ENCODE results near the gene GNAO1.

GNAO1 gene

DNA sequence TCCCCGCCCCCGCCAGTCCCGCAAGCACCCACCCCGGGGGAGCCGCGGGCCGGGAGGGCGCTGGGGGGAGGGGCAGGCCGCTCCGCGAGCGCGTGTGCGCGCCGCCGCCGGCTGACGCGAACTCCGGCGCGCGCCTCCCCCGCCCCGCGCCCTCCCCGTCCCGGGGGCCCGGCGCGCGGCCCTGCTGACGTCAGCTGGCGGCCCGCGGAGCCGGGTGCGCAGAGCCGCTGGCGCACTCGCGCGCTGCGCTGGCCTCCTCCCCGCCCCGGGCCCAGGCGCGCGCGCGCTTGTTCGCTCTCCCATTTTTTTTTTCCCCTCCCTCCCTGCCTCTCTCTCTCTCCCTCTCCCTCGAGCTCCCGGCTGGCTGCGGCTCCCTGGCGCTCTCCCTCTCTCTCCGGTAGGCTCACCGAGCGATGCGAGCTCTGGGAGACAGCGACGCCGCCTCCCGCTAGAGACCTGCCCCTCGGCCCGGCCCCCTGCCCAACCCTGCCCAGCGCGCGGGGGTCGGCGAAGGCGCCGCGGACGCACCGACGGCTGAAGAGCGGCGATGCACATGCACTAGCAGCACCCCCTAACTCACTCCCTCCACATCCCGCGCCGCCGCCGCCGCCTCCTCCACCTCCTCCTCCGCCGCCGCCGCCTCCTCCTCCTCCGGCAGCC lies at the start of gene GNAO1:
TSS of gene GNAO1 (plus strand) at position 334 of the 660 bp plus-strand sequence. CDS start 747 bp downstream, outside the sequence.
- no peaks in the 10 kb centered on the region for H3K36me3 ChIP-seq (ENCODE audit: control insufficient read depth in 2 of 2, insufficient read depth in 1 of 2, low read length in 2 of 2)
- no peaks in the 10 kb centered on the region for H3K4me1 ChIP-seq (ENCODE audit: control insufficient read depth, insufficient read depth, low read length)
- H3K9me3 ChIP-seq (ENCODE audit: control insufficient read depth, insufficient read depth, low read depth, low read length): no peaks in the 10 kb centered on the region
- H3K4me3 ChIP-seq (ENCODE audit: low read depth, low read length): peak within 1 kb of the TSS; percentile 53
- ChIA-PET POLR2A (no interaction called here), CTCF (interaction anchor here (1.6 kb wide), 1 partner anchor 12 kb away, joined by 4 read pairs; no protein-coding TSS in a partner anchor)
- peak within 1 kb of the TSS; percentile 31; the same call in 1 of the 2 replicates for H3K27ac ChIP-seq (ENCODE audit: extremely low read depth, low read depth, low read length)
- peak; percentile 57; the same call in 1 of the 2 replicates for TF ChIP-seq KLF9 (tag by site-specific recombination; IDR thresholded peaks at IDR 0.05; ENCODE audit: low read depth)
- peak; percentile 74 for TF ChIP-seq EGR2 (tag by site-specific recombination; IDR thresholded peaks at IDR 0.05; ENCODE audit: low read depth)
- no peak for TF ChIP-seq MEIS1 (CRISPR knock-in tag; IDR thresholded peaks at IDR 0.05; ENCODE audit: borderline replicate concordance)
- TF ChIP-seq, protein P1, sequence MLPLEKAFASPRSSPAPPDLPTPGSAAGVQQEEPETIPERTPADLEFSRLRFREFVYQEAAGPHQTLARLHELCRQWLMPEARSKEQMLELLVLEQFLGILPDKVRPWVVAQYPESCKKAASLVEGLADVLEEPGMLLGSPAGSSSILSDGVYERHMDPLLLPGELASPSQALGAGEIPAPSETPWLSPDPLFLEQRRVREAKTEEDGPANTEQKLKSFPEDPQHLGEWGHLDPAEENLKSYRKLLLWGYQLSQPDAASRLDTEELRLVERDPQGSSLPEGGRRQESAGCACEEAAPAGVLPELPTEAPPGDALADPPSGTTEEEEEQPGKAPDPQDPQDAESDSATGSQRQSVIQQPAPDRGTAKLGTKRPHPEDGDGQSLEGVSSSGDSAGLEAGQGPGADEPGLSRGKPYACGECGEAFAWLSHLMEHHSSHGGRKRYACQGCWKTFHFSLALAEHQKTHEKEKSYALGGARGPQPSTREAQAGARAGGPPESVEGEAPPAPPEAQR (tag by site-specific recombination; IDR thresholded peaks at IDR 0.05): peak; percentile 74
- TF ChIP-seq GLIS2 (tag by site-specific recombination; IDR thresholded peaks at IDR 0.05): peak; percentile 72
- TF ChIP-seq SP2 (tag by site-specific recombination; IDR thresholded peaks at IDR 0.05): peak; percentile 30; the same call in 1 of the 2 replicates
- TF ChIP-seq ZNF157 (tag by site-specific recombination; IDR thresholded peaks at IDR 0.05): peak; percentile 21; the same call in 1 of the 2 replicates
- TF ChIP-seq ZBTB48 (tag by site-specific recombination; IDR thresholded peaks at IDR 0.05): peak; percentile 91
- no peak for TF ChIP-seq ZNF664 (tag by site-specific recombination; IDR thresholded peaks at IDR 0.05)
- TF ChIP-seq, protein P2, sequence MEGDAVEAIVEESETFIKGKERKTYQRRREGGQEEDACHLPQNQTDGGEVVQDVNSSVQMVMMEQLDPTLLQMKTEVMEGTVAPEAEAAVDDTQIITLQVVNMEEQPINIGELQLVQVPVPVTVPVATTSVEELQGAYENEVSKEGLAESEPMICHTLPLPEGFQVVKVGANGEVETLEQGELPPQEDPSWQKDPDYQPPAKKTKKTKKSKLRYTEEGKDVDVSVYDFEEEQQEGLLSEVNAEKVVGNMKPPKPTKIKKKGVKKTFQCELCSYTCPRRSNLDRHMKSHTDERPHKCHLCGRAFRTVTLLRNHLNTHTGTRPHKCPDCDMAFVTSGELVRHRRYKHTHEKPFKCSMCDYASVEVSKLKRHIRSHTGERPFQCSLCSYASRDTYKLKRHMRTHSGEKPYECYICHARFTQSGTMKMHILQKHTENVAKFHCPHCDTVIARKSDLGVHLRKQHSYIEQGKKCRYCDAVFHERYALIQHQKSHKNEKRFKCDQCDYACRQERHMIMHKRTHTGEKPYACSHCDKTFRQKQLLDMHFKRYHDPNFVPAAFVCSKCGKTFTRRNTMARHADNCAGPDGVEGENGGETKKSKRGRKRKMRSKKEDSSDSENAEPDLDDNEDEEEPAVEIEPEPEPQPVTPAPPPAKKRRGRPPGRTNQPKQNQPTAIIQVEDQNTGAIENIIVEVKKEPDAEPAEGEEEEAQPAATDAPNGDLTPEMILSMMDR (tag by site-specific recombination; IDR thresholded peaks at IDR 0.05): peak; percentile 32; the same call in 1 of the 2 replicates
- TF ChIP-seq ZNF747 (tag by site-specific recombination; IDR thresholded peaks at IDR 0.05): no peak
- TF ChIP-seq, protein P3, sequence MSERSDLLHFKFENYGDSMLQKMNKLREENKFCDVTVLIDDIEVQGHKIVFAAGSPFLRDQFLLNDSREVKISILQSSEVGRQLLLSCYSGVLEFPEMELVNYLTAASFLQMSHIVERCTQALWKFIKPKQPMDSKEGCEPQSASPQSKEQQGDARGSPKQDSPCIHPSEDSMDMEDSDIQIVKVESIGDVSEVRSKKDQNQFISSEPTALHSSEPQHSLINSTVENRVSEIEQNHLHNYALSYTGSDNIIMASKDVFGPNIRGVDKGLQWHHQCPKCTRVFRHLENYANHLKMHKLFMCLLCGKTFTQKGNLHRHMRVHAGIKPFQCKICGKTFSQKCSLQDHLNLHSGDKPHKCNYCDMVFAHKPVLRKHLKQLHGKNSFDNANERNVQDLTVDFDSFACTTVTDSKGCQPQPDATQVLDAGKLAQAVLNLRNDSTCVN (tag by site-specific recombination; optimal IDR thresholded peaks at IDR 0.05): peak; percentile 78
- TF ChIP-seq, protein P4, sequence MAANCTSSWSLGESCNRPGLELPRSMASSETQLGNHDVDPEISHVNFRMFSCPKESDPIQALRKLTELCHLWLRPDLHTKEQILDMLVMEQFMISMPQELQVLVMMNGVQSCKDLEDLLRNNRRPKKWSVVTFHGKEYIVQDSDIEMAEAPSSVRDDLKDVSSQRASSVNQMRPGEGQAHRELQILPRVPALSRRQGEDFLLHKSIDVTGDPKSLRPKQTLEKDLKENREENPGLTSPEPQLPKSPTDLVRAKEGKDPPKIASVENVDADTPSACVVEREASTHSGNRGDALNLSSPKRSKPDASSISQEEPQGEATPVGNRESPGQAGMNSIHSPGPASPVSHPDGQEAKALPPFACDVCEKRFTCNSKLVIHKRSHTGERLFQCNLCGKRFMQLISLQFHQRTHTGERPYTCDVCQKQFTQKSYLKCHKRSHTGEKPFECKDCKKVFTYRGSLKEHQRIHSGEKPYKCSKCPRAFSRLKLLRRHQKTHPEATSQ (tag by site-specific recombination; IDR thresholded peaks at IDR 0.05): peak; percentile 78; the same call in 1 of the 2 replicates
- TF ChIP-seq KLF10 (tag by site-specific recombination; IDR thresholded peaks at IDR 0.05): no peak
- TF ChIP-seq ZNF433 (tag by site-specific recombination; IDR thresholded peaks at IDR 0.05; ENCODE audit: low read depth): no peak
- TF ChIP-seq KLF16 (tag by site-specific recombination; IDR thresholded peaks at IDR 0.05): peak; percentile 49; the same call in 1 of the 2 replicates
- TF ChIP-seq ZEB2 (tag by site-specific recombination; IDR thresholded peaks at IDR 0.05): 0 out of 2 replicates have a peak, but pooled peaks have one; percentile 30
- no peak for TF ChIP-seq SCRT2 (tag by site-specific recombination; IDR thresholded peaks at IDR 0.05)
- no peak for TF ChIP-seq GLI2 (tag by site-specific recombination; IDR thresholded peaks at IDR 0.05; ENCODE audit: borderline replicate concordance, low read depth)
- peak; percentile 51; the same call in 1 of the 2 replicates for TF ChIP-seq ZNF24 (tag by site-specific recombination; IDR thresholded peaks at IDR 0.05)
- TF ChIP-seq ZFP37 (tag by site-specific recombination; IDR thresholded peaks at IDR 0.05): no peak
- no peak for TF ChIP-seq BCL11B (tag by site-specific recombination; IDR thresholded peaks at IDR 0.05; ENCODE audit: low read depth)
- 0 out of 2 replicates have a peak, but pooled peaks have one; percentile 15 for TF ChIP-seq ZNF600 (tag by site-specific recombination; IDR thresholded peaks at IDR 0.05)
- no peak for TF ChIP-seq REPIN1 (tag by site-specific recombination; IDR thresholded peaks at IDR 0.05; ENCODE audit: low read depth)
- TF ChIP-seq, protein P5, sequence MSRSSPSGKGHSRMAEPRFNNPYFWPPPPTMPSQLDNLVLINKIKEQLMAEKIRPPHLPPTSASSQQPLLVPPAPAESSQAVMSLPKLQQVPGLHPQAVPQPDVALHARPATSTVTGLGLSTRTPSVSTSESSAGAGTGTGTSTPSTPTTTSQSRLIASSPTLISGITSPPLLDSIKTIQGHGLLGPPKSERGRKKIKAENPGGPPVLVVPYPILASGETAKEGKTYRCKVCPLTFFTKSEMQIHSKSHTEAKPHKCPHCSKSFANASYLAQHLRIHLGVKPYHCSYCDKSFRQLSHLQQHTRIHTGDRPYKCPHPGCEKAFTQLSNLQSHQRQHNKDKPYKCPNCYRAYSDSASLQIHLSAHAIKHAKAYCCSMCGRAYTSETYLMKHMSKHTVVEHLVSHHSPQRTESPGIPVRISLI (tag by site-specific recombination; IDR thresholded peaks at IDR 0.05): peak; percentile 90
- TF ChIP-seq GFI1B (tag by site-specific recombination; IDR thresholded peaks at IDR 0.05): no peak
- no peak for TF ChIP-seq ZNF138 (tag by site-specific recombination; IDR thresholded peaks at IDR 0.05; ENCODE audit: borderline replicate concordance)
- no peak for TF ChIP-seq ZNF621 (tag by site-specific recombination; IDR thresholded peaks at IDR 0.05)
- TF ChIP-seq, protein P6, sequence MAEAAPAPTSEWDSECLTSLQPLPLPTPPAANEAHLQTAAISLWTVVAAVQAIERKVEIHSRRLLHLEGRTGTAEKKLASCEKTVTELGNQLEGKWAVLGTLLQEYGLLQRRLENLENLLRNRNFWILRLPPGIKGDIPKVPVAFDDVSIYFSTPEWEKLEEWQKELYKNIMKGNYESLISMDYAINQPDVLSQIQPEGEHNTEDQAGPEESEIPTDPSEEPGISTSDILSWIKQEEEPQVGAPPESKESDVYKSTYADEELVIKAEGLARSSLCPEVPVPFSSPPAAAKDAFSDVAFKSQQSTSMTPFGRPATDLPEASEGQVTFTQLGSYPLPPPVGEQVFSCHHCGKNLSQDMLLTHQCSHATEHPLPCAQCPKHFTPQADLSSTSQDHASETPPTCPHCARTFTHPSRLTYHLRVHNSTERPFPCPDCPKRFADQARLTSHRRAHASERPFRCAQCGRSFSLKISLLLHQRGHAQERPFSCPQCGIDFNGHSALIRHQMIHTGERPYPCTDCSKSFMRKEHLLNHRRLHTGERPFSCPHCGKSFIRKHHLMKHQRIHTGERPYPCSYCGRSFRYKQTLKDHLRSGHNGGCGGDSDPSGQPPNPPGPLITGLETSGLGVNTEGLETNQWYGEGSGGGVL (tag by site-specific recombination; IDR thresholded peaks at IDR 0.05): peak; percentile 98
- TF ChIP-seq ZNF366 (tag by site-specific recombination; conservative IDR thresholded peaks at IDR 0.05): peak; percentile 54; the same call in 1 of the 2 replicates

Data from HEK293 (cell line).